Erythroblast (primary cell): ENCODE results near the gene PTGES3L.

Experiments used
- GATA1 ChIP-seq: IDR thresholded peaks from 2 replicates; pipeline ENCODE4 v1.6.1; 2011; ENCODE audit warnings: low read depth, mild to moderate bottlenecking, control low read depth, low read length, moderate library complexity
- POLR2A ChIP-seq: IDR thresholded peaks from 2 replicates; pipeline ENCODE4 v1.6.1; 2011; ENCODE audit warnings: mild to moderate bottlenecking, low read length

DNA sequence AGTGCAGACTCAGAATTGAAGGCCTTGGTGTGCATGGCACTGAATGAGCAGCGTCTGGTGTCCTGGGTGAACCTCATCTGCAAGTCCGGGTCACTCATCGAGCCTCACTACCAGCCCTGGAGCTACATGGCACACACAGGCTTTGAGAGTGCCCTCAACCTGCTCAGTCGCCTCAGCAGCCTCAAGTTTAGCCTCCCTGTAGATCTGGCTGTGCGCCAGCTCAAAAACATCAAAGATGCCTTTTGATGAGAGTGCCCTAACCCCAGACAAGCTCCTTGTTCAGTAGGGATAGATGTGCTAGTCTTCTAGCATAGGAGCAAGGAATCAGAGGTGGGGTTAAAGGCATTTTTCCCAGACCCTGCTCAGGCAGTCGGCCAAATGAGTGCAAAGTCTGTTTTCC is 11.6 kb upstream of the PTGES3L start:
- TF ChIP-seq POLR2A (no peak), GATA1 (no peak)
